ENCODE measurements around the gene PLCB1.

Gene PLCB1

DNA sequence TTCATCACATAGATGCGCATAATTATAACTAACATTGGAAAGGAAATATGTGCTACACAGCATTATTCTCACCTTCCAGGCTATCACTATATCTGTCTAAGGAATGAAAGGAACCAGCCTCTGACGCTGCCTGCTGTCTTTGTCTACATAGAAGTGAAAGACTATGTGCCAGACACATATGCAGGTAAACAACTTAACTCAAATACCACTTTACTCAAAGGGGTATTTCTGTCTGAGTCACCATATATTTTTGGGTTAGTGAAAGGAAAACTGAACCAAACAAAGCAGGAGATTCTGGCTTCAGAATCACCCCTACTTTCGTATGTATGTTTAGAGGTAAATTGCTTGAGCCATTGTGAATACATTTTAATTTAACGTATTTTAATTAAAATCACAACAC lies 608.2 kb downstream of the PLCB1 start:
- in situ Hi-C loops (cut with MboI; ENCODE audit: low sequenced_read_pairs) = no loop called here

DNA sequence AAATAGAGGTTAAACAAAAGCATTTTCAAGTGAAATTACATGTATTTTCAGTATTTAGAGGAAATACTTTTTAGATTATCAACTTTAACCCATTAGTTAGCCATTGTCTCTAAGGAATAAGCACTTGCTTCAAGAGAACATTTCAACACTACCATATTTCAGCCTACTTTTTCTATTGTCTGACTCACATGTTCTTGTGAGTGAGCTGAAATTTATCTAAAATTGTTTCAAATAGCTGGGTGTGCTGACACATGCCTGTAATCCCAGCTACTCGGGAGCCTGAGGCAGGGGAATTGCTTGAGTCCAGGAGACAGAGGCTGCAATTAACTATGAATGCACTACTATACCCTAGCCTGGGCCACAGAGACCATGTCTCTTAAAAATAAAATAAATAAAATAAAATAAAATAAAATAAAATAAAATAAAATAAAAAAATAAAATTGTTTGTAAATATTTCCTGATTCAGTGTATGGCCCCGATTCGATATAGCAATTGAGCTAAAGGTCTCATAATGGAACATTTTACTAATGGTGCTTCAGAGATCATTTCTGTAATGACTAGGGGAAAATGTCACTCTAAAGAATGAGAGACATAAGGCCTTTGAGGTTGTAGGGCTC lies 612.3 kb downstream of the PLCB1 start:
- in situ Hi-C loops (cut with MboI; ENCODE audit: low sequenced_read_pairs) = no loop called here

- in situ Hi-C loops (cut with MboI; ENCODE audit: low sequenced_read_pairs) = no loop called here
Measured at GRCh38 chr20:8749101-8749500, 617.0 kb downstream of the PLCB1 start.

- in situ Hi-C loops (cut with MboI; ENCODE audit: low sequenced_read_pairs) = no loop called here
Measured at GRCh38 chr20:8749986-8750385, 617.9 kb downstream of the PLCB1 start.

DNA sequence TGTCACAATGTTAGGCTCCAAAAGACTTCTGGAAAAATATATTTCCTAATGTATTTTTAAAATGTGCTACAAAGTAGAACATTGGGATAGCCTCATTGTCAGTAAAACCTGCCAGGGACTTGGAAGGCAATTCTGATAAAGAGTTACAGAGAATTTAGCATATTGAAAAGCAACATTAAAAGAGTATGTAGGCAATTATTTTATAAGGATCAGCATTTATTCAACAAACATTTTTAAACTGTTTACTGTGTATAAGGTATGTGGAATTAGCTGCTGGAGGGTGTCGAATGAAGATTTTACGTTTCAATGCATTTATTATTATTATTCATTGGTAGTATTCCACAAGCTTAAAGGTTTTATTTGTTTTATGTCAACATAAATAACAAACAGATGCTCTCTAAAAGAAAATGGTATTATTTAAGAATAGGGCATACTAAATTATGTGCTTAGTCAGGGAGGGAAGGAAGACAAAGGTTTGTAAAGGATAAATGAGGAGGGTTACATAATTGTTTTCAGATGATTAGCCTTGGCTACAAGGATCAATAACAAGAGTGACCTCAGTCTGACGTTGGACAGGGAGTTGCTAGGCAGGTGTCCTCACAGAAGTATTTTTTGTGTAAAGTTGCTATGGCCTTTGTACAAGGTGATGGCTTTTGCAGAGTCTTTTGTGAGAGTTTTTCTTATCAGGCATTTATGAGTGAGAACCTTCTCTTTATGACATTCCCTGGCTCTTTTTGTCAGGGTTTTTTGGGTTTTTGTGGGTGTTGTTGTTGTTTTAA lies 623.5 kb downstream of the PLCB1 start:
- in situ Hi-C loops (cut with MboI; ENCODE audit: low sequenced_read_pairs) = no loop called here

GRCh38 chr20:8756410-8756809 lies 624.3 kb downstream of the PLCB1 start:
- in situ Hi-C loops (cut with MboI; ENCODE audit: low sequenced_read_pairs) = no loop called here

GRCh38 chr20:8757146-8757545 lies 625.1 kb downstream of the PLCB1 start:
- in situ Hi-C loops (cut with MboI; ENCODE audit: low sequenced_read_pairs) = no loop called here

DNA sequence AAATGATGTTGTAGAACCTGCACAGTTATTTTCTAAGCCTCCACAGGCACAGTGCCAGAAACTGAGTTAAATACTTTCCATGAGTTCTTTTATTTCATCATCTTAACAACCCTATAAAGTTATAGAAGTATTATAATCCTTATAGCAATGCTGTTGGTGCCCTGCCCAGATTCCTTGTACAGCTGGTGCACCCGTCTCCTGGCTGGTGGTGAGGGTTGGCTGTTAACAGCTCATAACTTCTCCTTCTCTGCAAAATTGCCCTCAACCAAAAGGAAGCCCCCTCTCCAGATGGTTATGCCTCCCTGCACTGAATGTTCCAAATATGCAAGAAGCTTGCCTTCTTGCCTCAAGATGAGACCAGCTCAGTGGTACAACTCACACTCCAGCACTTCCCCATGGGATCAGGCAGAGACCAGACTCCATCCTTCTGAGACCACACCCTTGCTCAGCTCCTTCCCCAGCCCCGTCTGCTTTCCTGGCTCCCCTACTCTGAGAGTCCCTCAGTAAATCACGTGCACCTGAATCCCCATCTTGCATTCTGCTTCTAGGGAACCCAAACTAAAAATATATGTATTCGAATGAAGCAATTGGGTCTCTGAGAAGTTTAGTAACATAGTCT lies 632.4 kb downstream of the PLCB1 start:
- in situ Hi-C loops (cut with MboI; ENCODE audit: low sequenced_read_pairs) = no loop called here

DNA sequence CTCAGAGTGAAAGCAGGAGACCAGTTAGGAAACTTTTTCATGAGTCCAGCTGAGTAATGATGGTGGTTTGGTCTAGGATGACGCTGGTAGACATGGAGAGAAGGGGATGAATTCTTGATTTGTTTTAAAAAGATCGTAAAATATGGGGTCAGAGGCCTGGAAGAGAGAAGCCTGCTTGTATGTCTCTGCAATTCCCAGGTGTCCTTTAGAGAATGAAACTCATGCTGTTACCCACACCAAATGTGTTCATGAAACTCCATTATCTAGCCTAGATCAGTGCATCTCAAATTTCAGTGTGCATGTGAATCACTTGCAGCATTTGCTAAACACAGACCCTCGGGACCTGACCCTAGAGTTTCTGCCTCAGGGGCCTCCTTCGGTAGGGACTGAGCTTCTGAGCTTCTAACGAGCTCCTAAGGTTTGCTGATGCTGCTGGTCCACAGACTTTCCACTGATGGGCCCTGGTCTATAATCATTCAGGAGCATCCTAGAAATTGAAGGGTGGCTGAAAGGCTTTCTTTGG lies 634.9 kb downstream of the PLCB1 start:
- in situ Hi-C loops (cut with MboI; ENCODE audit: low sequenced_read_pairs) = no loop called here

- in situ Hi-C loops (cut with MboI; ENCODE audit: low sequenced_read_pairs) = no loop called here
Measured at GRCh38 chr20:8774412-8774811, 642.3 kb downstream of the PLCB1 start.

- in situ Hi-C loops (cut with MboI; ENCODE audit: low sequenced_read_pairs) = no loop called here
Measured at GRCh38 chr20:8777911-8778310, 645.8 kb downstream of the PLCB1 start.

- in situ Hi-C loops (cut with MboI; ENCODE audit: low sequenced_read_pairs) = no loop called here
Measured at GRCh38 chr20:8778387-8778786, 646.3 kb downstream of the PLCB1 start.

GRCh38 chr20:8780915-8781314 lies 648.8 kb downstream of the PLCB1 start:
- in situ Hi-C loops (cut with MboI; ENCODE audit: low sequenced_read_pairs) = no loop called here

GRCh38 chr20:8782804-8783203 lies 650.7 kb downstream of the PLCB1 start:
- in situ Hi-C loops (cut with MboI; ENCODE audit: low sequenced_read_pairs) = no loop called here

- in situ Hi-C loops (cut with MboI; ENCODE audit: low sequenced_read_pairs) = no loop called here
Measured at GRCh38 chr20:8783734-8784133, 651.7 kb downstream of the PLCB1 start.

DNA sequence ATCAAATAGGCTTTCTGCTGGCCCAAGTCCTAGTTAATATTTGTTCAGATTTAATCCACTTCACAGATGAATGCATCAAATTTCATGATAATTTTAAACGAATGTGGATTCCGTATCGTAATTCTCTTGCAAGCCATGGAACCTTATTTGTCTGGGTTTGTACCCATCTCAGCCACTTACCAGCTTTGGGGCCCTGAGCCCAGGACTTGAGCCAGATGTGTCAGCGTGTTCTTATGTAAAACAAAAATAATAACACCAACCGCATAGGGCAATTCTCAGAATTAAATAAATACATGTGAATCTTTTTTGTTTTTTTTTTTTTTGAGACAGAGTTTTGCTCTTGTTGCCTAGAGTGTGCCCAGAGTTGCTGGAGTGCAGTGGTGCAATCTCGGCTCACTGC lies 654.3 kb downstream of the PLCB1 start:
- in situ Hi-C loops (cut with MboI; ENCODE audit: low sequenced_read_pairs) = no loop called here

DNA sequence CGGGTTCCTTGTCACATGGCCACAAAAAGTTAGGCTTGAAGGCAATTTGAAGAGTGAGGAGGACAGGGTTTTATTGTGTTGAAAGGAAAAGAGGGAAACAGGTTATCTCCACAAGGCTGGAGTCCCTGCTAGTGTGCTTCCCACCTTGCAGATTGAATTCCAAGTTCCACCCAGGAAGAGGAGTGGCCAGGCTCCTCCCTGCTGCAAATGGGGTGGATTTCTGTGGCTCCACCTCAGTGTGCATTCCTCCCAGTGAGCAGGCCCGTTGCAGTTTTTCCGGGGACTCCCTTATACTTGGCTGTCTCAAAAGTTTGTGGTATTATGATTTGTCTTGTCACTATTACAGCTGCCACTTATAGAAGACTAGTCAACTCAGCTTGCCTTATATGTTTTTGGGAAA lies 655.0 kb downstream of the PLCB1 start:
- in situ Hi-C loops (cut with MboI; ENCODE audit: low sequenced_read_pairs) = no loop called here

GRCh38 chr20:8788275-8788674 lies 656.2 kb downstream of the PLCB1 start:
- in situ Hi-C loops (cut with MboI; ENCODE audit: low sequenced_read_pairs) = no loop called here

GRCh38 chr20:8788831-8789230 lies 656.8 kb downstream of the PLCB1 start:
- in situ Hi-C loops (cut with MboI; ENCODE audit: low sequenced_read_pairs) = no loop called here

DNA sequence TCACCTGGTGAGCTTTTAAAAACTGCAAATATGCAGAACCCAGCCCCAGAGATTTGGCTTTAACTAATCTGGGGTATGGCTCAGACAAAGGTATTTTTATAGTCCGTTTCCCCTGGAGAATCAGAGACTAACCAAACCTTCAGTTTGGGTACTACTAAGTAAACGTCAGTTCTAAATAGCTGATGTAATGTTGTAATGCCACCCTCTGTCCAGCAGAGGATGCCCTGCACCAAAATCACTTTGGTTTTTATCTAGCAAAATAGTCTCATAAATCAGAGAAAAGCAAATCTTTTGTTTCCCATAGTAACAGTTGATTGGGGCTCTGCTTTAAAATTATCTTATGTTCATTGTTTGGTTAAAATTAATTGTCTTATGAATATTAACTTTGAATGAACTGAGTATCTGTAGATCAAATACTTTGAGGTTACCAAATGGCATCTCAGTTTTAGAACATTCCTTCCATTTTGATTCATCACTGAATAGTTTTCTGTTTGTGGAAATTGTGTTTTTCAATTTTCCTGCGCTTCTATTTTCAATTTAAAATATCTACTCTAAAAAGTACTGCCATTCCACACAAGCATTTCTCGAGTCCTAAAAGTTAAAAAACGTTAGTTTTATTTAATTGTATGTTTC lies 658.5 kb downstream of the PLCB1 start:
- in situ Hi-C loops (cut with MboI; ENCODE audit: low sequenced_read_pairs) = no loop called here

- in situ Hi-C loops (cut with MboI; ENCODE audit: low sequenced_read_pairs) = no loop called here
Measured at GRCh38 chr20:8795404-8795803, 663.3 kb downstream of the PLCB1 start.
